Embryonic facial prominence (tissue), 1 donor: Measurements from ENCODE around the gene ERMP1.
"Not testable (repeated sequence)": the region's sequence is repeated elsewhere in the genome, so short reads cannot be mapped to it uniquely, and the experiment has no call there.

Experiments
- DNase-seq: peaks from one replicate; pipeline ENCODE4 v3.0.0-alpha.2; 2016; ENCODE audit errors: extremely low spot score

The ERMP1 gene

GRCh38 chr9:5832538-5833529 is at the start of gene ERMP1:
ERMP1 (minus strand) TSS chr9:5833117; CDS start chr9:5833027, 90 bp downstream.
- DNase-seq = peak; percentile 31

- not testable (repeated sequence) for DNase-seq
These were observed 49.5 kb upstream of the ERMP1 start for GRCh38 chr9:5882244-5883012.

- DNase-seq = no peak
These were observed 46.7 kb upstream of the ERMP1 start for GRCh38 chr9:5879419-5880181.

- no peak for DNase-seq
These were observed 43.8 kb upstream of the ERMP1 start for GRCh38 chr9:5876711-5877110.

- DNase-seq = no peak
These were observed 43.1 kb upstream of the ERMP1 start for GRCh38 chr9:5876026-5876425.

GRCh38 chr9:5874048-5874447 is 41.1 kb upstream of the ERMP1 start:
- DNase-seq = no peak

- DNase-seq = no peak
These were observed 40.5 kb upstream of the ERMP1 start for GRCh38 chr9:5873439-5873838.

GRCh38 chr9:5872511-5872910 is 39.6 kb upstream of the ERMP1 start:
- no peak for DNase-seq

- DNase-seq = no peak
These were observed 38.9 kb upstream of the ERMP1 start for GRCh38 chr9:5871785-5872184.

GRCh38 chr9:5870691-5871090 is 37.8 kb upstream of the ERMP1 start:
- DNase-seq = no peak

- DNase-seq = no peak
These were observed 37.1 kb upstream of the ERMP1 start for GRCh38 chr9:5870020-5870339.

- no peak for DNase-seq
These were observed 36.5 kb upstream of the ERMP1 start for GRCh38 chr9:5869315-5870019.

GRCh38 chr9:5868235-5868634 is 35.3 kb upstream of the ERMP1 start:
- DNase-seq = no peak

- no peak for DNase-seq
These were observed 33.8 kb upstream of the ERMP1 start for GRCh38 chr9:5866685-5867084.

GRCh38 chr9:5866272-5866671 is 33.4 kb upstream of the ERMP1 start:
- no peak for DNase-seq

- no peak for DNase-seq
These were observed 31.5 kb upstream of the ERMP1 start for GRCh38 chr9:5864446-5864845.

GRCh38 chr9:5863092-5863746 is 30.3 kb upstream of the ERMP1 start:
- DNase-seq = no peak

GRCh38 chr9:5858833-5859232 is 25.9 kb upstream of the ERMP1 start:
- DNase-seq = no peak

GRCh38 chr9:5857928-5858327 is 25.0 kb upstream of the ERMP1 start:
- no peak for DNase-seq

- no peak for DNase-seq
These were observed 21.3 kb upstream of the ERMP1 start for GRCh38 chr9:5854063-5854790.
